GM21529 (cell line): ENCODE measurements around the gene BLVRA.
"Not testable (repeated sequence)": the region's sequence is repeated elsewhere in the genome, so short reads cannot be mapped to it uniquely, and the experiment has no call there.

Experiments used
- ATAC-seq: cut with Tn5 transposase; IDR thresholded peaks from one replicate; pipeline ENCODE4 v1.9.1; 2021; ENCODE audit not compliant: unreplicated experiment

Gene BLVRA

GRCh38 chr7:43799605-43800004 is 41.1 kb downstream of the BLVRA start:
- no peak for ATAC-seq

GRCh38 chr7:43803865-43804264 is 45.4 kb downstream of the BLVRA start:
- ATAC-seq, result no peak

GRCh38 chr7:43808410-43808809 is 49.9 kb downstream of the BLVRA start:
- no peak for ATAC-seq

- not testable (repeated sequence) for ATAC-seq
Measured at GRCh38 chr7:43810195-43810941, 51.9 kb downstream of the BLVRA start.

- no peak for ATAC-seq
Measured at GRCh38 chr7:43815373-43815772, 56.9 kb downstream of the BLVRA start.

- ATAC-seq, result not testable (repeated sequence)
Measured at GRCh38 chr7:43816046-43816797, 57.7 kb downstream of the BLVRA start.

- not testable (repeated sequence) for ATAC-seq
Measured at GRCh38 chr7:43823425-43823824, 64.9 kb downstream of the BLVRA start.

- ATAC-seq, result no peak
Measured at GRCh38 chr7:43823941-43824340, 65.5 kb downstream of the BLVRA start.

GRCh38 chr7:43824513-43824912 is 66.0 kb downstream of the BLVRA start:
- ATAC-seq, result not testable (repeated sequence)

- no peak for ATAC-seq
Measured at GRCh38 chr7:43824963-43825362, 66.5 kb downstream of the BLVRA start.

- no peak for ATAC-seq
Measured at GRCh38 chr7:43825391-43825808, 66.9 kb downstream of the BLVRA start.

- not testable (repeated sequence) for ATAC-seq
Measured at GRCh38 chr7:43830917-43831316, 72.4 kb downstream of the BLVRA start.

- peak; percentile 44 for ATAC-seq
Measured at GRCh38 chr7:43834463-43835251, 76.2 kb downstream of the BLVRA start.

- ATAC-seq, result no peak
Measured at GRCh38 chr7:43838201-43838658, 79.8 kb downstream of the BLVRA start.

- ATAC-seq, result no peak
Measured at GRCh38 chr7:43843296-43843695, 84.8 kb downstream of the BLVRA start.

GRCh38 chr7:43844257-43844656 is 85.8 kb downstream of the BLVRA start:
- ATAC-seq, result no peak

- ATAC-seq, result no peak
Measured at GRCh38 chr7:43844662-43845061, 86.2 kb downstream of the BLVRA start.

- ATAC-seq, result no peak
Measured at GRCh38 chr7:43847496-43847895, 89.0 kb downstream of the BLVRA start.

- no peak for ATAC-seq
Measured at GRCh38 chr7:43849047-43849446, 90.6 kb downstream of the BLVRA start.

- ATAC-seq, result no peak
Measured at GRCh38 chr7:43850348-43851116, 92.1 kb downstream of the BLVRA start.

GRCh38 chr7:43851805-43852204 is 93.3 kb downstream of the BLVRA start:
- no peak for ATAC-seq
